ENCODE results near the gene RNF121.

- TF ChIP-seq CTCF (conservative IDR thresholded peaks at IDR 0.05; ENCODE audit: low read length) (no peak), EZH2phosphoT487 (IDR thresholded peaks at IDR 0.05; ENCODE audit: borderline replicate concordance, low read depth, low read length) (no peak)
These were observed 78.7 kb downstream of the RNF121 start for GRCh38 chr11:72007587-72007986.
